ENCODE data around the gene PGS1.

PGS1 gene

DNA sequence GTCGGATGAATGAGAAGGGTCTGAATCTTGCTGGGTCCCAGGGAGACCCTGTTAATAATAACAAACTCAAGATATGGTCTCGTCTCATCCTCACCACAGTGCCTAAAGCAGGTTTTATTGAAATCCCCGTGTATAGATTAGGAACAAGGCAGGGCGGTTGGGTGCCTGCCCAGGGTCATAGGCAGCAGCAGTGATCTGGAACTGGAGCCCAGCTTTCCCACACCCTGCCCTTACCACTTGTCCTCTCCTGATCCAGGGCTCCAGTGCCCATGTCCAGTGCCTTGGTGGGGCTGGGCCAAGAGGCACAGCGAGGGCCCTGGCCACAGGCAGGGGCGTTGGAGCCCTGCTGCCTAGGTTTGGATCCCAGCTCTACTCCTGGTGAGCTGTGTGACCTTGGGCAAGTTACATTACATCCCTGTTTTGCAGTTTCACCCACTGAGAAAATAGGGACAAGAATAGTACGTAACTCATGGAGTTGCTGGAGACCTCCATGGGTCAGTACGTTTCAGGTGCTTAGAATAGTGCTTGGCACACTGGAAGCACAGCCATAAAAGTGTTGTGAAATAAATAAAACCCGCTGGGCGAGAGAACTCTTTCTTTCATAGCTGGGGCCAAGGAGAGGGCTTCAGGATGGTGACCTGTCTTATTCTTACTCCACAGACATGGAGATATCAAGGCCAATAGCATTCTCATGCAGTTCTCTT lies 32.5 kb upstream of the PGS1 start:
- POLR2A ChIA-PET = no interaction called here
- no peak overlapping the region for H3K4me3 ChIP-seq (ENCODE audit: low read depth, low read length)
- TF ChIP-seq, protein P1, sequence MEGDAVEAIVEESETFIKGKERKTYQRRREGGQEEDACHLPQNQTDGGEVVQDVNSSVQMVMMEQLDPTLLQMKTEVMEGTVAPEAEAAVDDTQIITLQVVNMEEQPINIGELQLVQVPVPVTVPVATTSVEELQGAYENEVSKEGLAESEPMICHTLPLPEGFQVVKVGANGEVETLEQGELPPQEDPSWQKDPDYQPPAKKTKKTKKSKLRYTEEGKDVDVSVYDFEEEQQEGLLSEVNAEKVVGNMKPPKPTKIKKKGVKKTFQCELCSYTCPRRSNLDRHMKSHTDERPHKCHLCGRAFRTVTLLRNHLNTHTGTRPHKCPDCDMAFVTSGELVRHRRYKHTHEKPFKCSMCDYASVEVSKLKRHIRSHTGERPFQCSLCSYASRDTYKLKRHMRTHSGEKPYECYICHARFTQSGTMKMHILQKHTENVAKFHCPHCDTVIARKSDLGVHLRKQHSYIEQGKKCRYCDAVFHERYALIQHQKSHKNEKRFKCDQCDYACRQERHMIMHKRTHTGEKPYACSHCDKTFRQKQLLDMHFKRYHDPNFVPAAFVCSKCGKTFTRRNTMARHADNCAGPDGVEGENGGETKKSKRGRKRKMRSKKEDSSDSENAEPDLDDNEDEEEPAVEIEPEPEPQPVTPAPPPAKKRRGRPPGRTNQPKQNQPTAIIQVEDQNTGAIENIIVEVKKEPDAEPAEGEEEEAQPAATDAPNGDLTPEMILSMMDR (IDR thresholded peaks at IDR 0.05; ENCODE audit: insufficient read depth, low read length, missing control alignments) = no peak
- CTCF ChIA-PET = interaction anchor here (0.7 to 2.1 kb wide), 3 partner anchors 15 to 57 kb away, joined by 3 to 8 read pairs (median 3); partner anchors contain the start of gene SOCS3
- DNase-seq (ENCODE audit: low read depth, low spot score) = no peak

DNA sequence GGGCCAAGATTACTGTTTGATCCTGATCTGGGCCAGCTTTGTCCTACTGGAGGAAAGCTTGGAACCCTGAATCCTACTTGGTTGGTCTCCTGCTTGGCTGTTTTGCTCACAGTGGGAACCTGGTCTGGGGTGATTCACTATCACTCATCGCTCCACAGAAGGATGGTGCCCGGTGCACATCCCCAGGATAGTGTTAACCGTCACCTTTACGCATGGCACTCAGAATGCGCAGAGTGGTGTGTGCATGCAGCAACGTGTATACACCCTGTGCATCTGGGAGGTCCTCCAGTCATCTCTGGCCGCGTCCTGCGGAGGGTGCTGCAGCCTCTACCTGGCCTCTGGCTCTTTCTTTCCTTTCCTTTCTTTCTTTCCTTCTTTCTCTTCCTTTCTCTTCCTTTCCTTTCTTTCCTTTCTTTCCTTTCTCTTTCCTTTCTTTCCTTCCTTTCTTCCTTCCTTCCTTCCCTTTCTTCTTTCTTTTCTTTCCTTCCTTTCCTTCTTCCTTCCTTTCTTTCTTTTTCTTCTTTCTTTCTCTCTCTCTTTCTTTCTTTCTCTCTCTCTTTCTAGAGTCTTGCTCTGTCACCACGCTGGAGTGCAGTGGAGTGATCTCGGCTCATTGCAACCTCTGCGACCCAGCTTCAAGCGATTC lies 31.7 kb upstream of the PGS1 start:
- DNase-seq (ENCODE audit: low read depth, low spot score) = no peak
- H3K4me3 ChIP-seq (ENCODE audit: low read depth, low read length) = no peak overlapping the region
- ChIA-PET POLR2A (no interaction called here), CTCF (interaction anchor here (0.7 to 1.2 kb wide), 2 partner anchors 30 to 58 kb away, joined by 3 read pairs; no protein-coding TSS in a partner anchor)
- TF ChIP-seq, protein P1 (IDR thresholded peaks at IDR 0.05; ENCODE audit: insufficient read depth, low read length, missing control alignments) = no peak

DNA sequence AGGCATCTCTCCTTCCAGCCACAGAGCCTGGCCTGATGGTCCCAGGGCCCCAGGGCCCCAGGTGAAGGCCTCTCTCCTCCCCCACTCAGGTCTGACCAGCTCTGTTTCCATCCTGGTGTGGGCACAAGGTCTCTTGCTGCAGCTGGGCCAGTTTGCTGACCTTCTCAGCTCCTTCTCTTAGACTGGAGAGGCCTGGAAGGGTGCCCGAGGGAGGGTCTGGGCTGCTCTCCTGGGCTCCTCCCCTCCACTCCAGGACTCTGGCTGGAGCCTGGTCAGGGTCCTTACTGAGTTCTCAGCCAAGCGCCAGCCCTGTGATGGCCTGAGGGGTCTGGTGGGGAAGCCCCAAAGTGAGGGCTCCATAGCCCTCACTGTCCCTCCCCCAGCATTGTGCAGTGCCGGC lies 31.0 kb upstream of the PGS1 start:
- TF ChIP-seq, protein P1 (IDR thresholded peaks at IDR 0.05; ENCODE audit: insufficient read depth, low read length, missing control alignments) = no peak
- DNase-seq (ENCODE audit: low read depth, low spot score) = no peak
- H3K4me3 ChIP-seq (ENCODE audit: low read depth, low read length) = no peak overlapping the region
- CTCF ChIA-PET = interaction anchor here (1.2 to 3.0 kb wide), 2 partner anchors 14 to 97 kb away, joined by 5 to 7 read pairs; no protein-coding TSS in a partner anchor
- POLR2A ChIA-PET = no interaction called here

DNA sequence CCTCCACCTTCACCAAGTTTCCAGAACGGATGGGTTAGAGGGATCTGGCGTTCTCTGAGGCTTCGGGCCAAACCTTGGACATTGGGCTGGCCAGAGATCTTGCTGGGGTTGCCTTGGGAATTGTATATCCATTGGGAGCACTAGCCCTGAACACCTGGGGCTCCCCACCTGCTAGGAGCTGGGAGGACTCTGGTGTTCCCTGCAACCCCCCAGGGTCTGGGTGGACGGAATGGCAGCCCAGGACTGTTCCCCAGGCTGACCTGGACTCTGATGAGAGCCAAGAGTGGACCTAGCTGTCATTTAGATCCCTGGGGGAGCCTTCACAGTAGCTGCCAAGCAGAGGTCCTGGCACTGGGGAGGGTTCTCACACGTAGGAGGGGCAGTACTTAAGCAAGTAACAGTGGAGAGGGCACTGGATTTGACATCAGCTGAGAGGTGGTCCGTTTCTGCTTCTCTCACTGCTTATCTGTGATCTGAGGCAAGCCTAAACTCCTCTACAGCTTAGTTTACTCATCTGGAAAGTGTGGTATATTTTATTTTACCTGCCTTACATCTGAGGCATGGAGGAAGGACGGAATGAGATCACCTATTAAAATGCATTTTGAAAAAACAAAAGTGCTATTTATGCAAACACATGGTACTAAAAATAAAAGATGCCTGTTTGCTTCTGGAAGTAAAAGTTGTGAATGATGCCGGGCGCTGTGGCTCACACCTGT lies 30.2 kb upstream of the PGS1 start:
- POLR2A ChIA-PET = interaction anchor here (0.9 kb wide), 1 partner anchor 12 kb away, joined by 4 read pairs; the partner anchor contains the start of gene SOCS3
- DNase-seq (ENCODE audit: low read depth, low spot score) = no peak
- CTCF ChIA-PET = interaction anchor here (0.7 to 3.0 kb wide), 3 partner anchors 10 to 97 kb away, joined by 4 to 7 read pairs (median 5); no protein-coding TSS in a partner anchor
- TF ChIP-seq, protein P1 (IDR thresholded peaks at IDR 0.05; ENCODE audit: insufficient read depth, low read length, missing control alignments) = no peak
- no peak overlapping the region for H3K4me3 ChIP-seq (ENCODE audit: low read depth, low read length)

DNA sequence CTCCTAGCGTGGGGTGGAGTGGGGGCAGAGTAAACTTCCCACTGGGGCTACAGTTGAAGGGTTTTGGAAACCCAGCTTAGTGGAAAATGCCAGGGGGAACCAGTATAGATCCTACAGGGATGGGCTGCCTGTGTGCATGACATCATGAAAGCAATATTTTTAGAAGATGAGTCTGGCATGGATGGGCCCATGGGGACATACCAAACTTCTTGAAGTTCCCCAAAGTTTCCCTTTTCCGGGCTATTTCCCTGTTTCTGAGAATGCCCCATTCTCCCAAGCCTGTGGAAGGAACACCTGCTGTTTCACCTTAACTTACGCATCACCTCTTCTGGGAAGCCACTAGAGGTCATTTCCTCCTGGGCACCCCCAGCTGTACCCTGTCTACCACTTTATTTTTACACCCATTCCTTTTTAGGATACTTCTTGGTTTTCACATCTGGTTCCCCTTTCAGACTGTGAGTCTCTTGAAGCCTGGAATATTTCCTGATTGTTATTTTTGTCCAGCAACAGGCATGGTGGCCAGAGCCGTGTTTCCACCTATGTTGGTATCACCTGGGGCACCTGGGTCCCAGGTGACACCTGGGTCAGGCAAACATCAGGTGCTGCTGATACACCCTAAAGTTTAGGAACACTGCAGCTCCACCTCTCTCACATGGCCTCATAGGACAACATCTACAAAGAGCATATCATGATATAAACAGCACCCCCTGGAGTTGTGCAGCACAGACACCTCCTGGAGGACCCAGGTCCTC lies 28.4 kb upstream of the PGS1 start:
- ChIA-PET POLR2A (no interaction called here), CTCF (interaction anchor here (1.5 to 3.0 kb wide), 2 partner anchors 38 to 99 kb away, joined by 4 to 7 read pairs; no protein-coding TSS in a partner anchor)
- TF ChIP-seq, protein P1 (IDR thresholded peaks at IDR 0.05; ENCODE audit: insufficient read depth, low read length, missing control alignments) = no peak
- no peak overlapping the region for H3K4me3 ChIP-seq (ENCODE audit: low read depth, low read length)
- no peak for DNase-seq (ENCODE audit: low read depth, low spot score)
